Pancreas (tissue), 10 donors: ENCODE results near the gene DCLRE1A. TPM values are rescaled to one million over a fixed set of nuclear protein-coding genes. Genes with fewer than 3 reads are reported as not detected.

Experiments used
- ATAC-seq, 4 donors: fragments of 200-7000 bp; cut with Tn5 transposase; one replicate each; pipeline versions ENCODE4 v1.8.0 to v1.9.1; 2020; ENCODE audit warnings: mild to moderate bottlenecking in 4 of 4, moderate library complexity in 4 of 4
- DNase-seq, 6 donors: peaks; one replicate each; pipeline ENCODE4 v3.0.0-alpha.2; 2020
- FAIRE-seq: peaks from 2 replicates; lab custom pipeline; 2012; peaks lifted over from hg19 to GRCh38; lab: Jason Lieb, UNC
- H3K27ac ChIP-seq, 4 donors: fragments of 200-600 bp; sonication (generic); 1 replicate in 3 of 4; 2 replicates in 1 of 4; pipeline versions ENCODE4 v1.5.0 to v1.8.0; 2020
- H3K27me3 ChIP-seq, 4 donors: fragments of 200-600 bp; one replicate each; pipeline ENCODE4 v1.8.0; 2021
- H3K36me3 ChIP-seq, 3 donors: fragments of 200-600 bp; sonication (generic) in 1 of 3; one replicate each; pipeline versions ENCODE4 v1.5.0 to v1.8.0; 2020 to 2021
- H3K4me1 ChIP-seq, 3 donors: fragments of 200-600 bp; one replicate each; pipeline ENCODE4 v1.8.0; 2021
- H3K4me3 ChIP-seq, 4 donors: fragments of 200-600 bp; sonication (generic) in 2 of 4; one replicate each; pipeline versions ENCODE4 v1.5.0 to v1.8.0; 2020 to 2021
- H3K9me3 ChIP-seq, 4 donors: fragments of 200-600 bp; one replicate each; pipeline ENCODE4 v1.8.0; 2021
- WGBS, 2 donors: extraction: QIAGEN DNeasy Blood & Tissue Kit; methylation state at CpG; one replicate each; pipeline ENCODE4 v1.1.7; 2013; 5-methylcytosine and 5-hydroxymethylcytosine counted together
- intact Hi-C, 3 donors: fragments of 100-400 bp; cut with DNase I; formaldehyde crosslinking; loops; one replicate each; pipeline versions ENCODE4 v1.11.1 to v1.14.2; 2022
- polyA plus RNA-seq, 2 donors: library from polyadenylated mRNA; stranded (reverse); fragments of 200-250 nt; gene quantifications; one replicate each; pipeline ENCODE4 v1.2.3, GENCODE V29; 2013
- total RNA-seq, 6 donors: library from RNA; stranded (reverse); fragmentation: NEBNext Ultra II Directional in 4 of 6; extraction: Animal tissue kit (Norgen Biotek cat#: 25700) in 4 of 6; gene quantifications; one replicate each; pipeline versions ENCODE4 v1.2.1 to v1.2.4, GENCODE V29; 2021 to 2023
- TF ChIP-seq, protein P1 (sequence below), 4 donors: fragments of 200-600 bp; sonication (generic) in 3 of 4; IDR thresholded peaks; one replicate each; pipeline versions ENCODE4 v1.5.0 to v1.8.0; 2021; ENCODE audit warnings: antibody characterized with exemption in 4 of 4
- donor health status: healthy with polysubstance abuse.
- donor health status: DM: no; HTN: no; CAD: no; lungs with moderate emphysema.
- donor health status: DM: no; HTN: no; CAD: no.
- donor health status: control.
- donor health status: control.
- donor health status: Bipolar disorder and iron deficiency.
- donor health status: DM: yes; HTN: yes; CAD: no.
- donor health status: DM: no; HTN: no; CAD: no.
- donor health status: DM: no; HTN: no; CAD: no.
- donor health status: DM: yes; HTN: yes; CAD: no.

DCLRE1A gene
- total and polyA plus RNA-seq, 8 donors = 2.4 to 5.7 (median 4.0) TPM

DNA sequence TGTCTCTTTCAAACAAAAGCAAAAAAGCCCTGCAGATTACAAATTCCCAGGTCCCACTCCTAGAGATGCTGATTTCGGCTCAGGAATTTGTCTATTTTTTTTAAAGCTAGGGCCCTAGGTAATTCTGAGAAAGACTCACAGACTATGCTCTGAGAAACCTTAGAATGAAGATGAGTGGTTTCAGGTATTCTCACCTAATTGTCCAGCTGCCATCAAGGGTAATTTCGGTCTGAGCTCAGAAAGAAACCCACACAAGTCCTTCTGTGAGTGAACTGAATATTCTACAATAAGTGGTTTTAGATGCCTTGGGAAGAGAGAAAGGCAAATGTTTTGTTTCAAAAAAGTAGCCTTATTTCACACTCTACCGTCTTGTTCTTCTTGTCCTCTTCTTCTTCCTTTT is 45.7 kb downstream of the DCLRE1A start:
- H3K36me3 ChIP-seq = no peaks in the 10 kb centered on the region
- no peaks in the 10 kb centered on the region for H3K9me3 ChIP-seq
- H3K27ac ChIP-seq = no peak overlapping the region
- intact Hi-C loops = loop anchor here in 1 of 3 donors (5.0 kb wide), 1 partner anchor 294 kb away; no protein-coding TSS in a partner anchor
- FAIRE-seq (no peak), DNase-seq (no peak), ATAC-seq (no peak)
- TF ChIP-seq, protein P1, sequence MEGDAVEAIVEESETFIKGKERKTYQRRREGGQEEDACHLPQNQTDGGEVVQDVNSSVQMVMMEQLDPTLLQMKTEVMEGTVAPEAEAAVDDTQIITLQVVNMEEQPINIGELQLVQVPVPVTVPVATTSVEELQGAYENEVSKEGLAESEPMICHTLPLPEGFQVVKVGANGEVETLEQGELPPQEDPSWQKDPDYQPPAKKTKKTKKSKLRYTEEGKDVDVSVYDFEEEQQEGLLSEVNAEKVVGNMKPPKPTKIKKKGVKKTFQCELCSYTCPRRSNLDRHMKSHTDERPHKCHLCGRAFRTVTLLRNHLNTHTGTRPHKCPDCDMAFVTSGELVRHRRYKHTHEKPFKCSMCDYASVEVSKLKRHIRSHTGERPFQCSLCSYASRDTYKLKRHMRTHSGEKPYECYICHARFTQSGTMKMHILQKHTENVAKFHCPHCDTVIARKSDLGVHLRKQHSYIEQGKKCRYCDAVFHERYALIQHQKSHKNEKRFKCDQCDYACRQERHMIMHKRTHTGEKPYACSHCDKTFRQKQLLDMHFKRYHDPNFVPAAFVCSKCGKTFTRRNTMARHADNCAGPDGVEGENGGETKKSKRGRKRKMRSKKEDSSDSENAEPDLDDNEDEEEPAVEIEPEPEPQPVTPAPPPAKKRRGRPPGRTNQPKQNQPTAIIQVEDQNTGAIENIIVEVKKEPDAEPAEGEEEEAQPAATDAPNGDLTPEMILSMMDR (IDR thresholded peaks at IDR 0.05) = no peak
- 85 to 89% methylated on average over 3 of the region's 3 CpGs for WGBS, 2 donors
- no peak overlapping the region for H3K4me3 ChIP-seq
- H3K27me3 ChIP-seq = no peaks in the 10 kb centered on the region
- no peaks in the 10 kb centered on the region for H3K4me1 ChIP-seq

GRCh38 chr10:113806503-113806902 is 47.4 kb downstream of the DCLRE1A start:
- no peaks in the 10 kb centered on the region for H3K9me3 ChIP-seq
- FAIRE-seq = no peak
- DNase-seq = no peak
- no peaks in the 10 kb centered on the region for H3K36me3 ChIP-seq
- H3K4me3 ChIP-seq = no peak overlapping the region
- ATAC-seq = no peak
- WGBS, 2 donors = 97 to 99% methylated on average over 4 of the region's 4 CpGs
- H3K4me1 ChIP-seq = no peaks in the 10 kb centered on the region
- no peak overlapping the region for H3K27ac ChIP-seq
- TF ChIP-seq, protein P1 (IDR thresholded peaks at IDR 0.05) = no peak
- H3K27me3 ChIP-seq = no peaks in the 10 kb centered on the region
- intact Hi-C loops = loop anchor here in 1 of 3 donors (5.0 kb wide), 1 partner anchor 296 kb away; no protein-coding TSS in a partner anchor

DNA sequence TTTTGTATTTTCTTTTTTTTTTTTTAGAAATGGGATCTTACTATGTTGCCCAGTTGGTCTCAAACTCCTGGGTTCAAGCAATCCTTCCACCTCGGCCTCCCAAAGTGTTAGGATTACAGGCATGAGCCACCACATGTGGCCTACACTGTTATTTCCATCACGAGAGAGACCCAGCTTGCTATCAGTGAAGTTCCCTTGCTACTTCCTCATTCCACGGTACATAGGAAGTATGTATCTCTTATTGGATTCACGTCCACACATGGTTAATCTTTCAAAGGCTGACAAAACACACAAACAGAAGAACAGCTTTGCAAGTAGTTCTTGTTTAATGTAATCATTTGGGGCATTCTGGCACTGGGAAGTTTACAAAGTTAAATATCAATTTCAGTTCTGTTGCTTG is 50.9 kb downstream of the DCLRE1A start:
- no peak for DNase-seq
- Histone ChIP-seq H3K9me3 (no peaks in the 10 kb centered on the region), H3K4me1 (no peaks in the 10 kb centered on the region), H3K36me3 (no peaks in the 10 kb centered on the region), H3K27ac (peak overlapping the region in 2 of 4 donors; percentile 4 to 33), H3K27me3 (no peaks in the 10 kb centered on the region), H3K4me3 (no peak overlapping the region)
- 41 to 42% methylated on average over 4 of the region's 4 CpGs for WGBS, 2 donors
- no peak for FAIRE-seq
- ATAC-seq = peak in 3 of 4 donors; percentile 45 to 54 (median 45)
- TF ChIP-seq, protein P1 (IDR thresholded peaks at IDR 0.05) = no peak
- intact Hi-C loops = loop anchor here in 1 of 3 donors (5.0 kb wide), 1 partner anchor 294 kb away; no protein-coding TSS in a partner anchor

DNA sequence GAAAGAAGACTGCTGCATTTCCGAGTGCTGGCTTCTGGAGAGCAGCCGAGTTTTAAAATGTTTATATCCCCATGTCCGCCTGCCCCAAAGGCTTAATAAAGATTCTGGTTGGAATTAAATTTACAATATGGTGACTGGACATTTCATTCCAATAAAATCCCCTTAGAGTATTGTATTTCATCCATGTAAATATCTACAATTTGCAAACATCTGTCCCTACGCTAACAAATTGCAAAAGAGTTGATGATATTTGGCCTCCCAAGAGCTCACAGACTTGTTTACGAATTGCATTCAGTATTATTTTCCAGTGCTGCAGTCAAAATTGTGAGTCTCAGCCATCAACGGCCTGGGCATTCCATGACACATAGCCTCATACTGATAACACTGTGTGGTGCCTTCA is 52.3 kb downstream of the DCLRE1A start:
- H3K27me3 ChIP-seq = no peaks in the 10 kb centered on the region
- no peak overlapping the region for H3K4me3 ChIP-seq
- H3K36me3 ChIP-seq = no peaks in the 10 kb centered on the region
- no peaks in the 10 kb centered on the region for H3K9me3 ChIP-seq
- intact Hi-C loops = loop anchor here in 1 of 3 donors (5.0 kb wide), 1 partner anchor 296 kb away; no protein-coding TSS in a partner anchor
- WGBS, 2 donors = 85 to 90% methylated on average over 6 of the region's 6 CpGs
- FAIRE-seq = no peak
- ATAC-seq = no peak
- TF ChIP-seq, protein P1 (IDR thresholded peaks at IDR 0.05) = no peak
- H3K4me1 ChIP-seq = no peaks in the 10 kb centered on the region
- DNase-seq = no peak
- no peak overlapping the region for H3K27ac ChIP-seq

DNA sequence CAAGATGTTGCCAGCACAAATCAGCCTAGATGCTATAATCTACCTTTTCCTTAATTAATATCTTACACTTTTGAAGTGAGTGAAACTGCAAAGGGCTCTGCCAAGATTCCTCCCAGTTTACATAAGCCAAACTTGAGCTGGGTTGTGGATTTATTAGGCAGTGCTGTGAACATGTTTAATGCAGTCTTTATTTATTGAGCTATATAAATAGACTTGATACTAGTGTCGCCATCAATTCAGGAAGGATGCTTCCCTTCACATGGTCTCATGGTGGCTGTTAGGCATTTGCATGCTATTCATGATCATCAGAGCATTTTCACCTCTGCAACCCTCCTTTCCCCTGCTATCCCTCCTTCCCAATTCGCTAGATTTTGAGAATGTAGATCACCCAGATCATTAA is 62.2 kb downstream of the DCLRE1A start:
- intact Hi-C loops = no loop called here
- no peaks in the 10 kb centered on the region for H3K9me3 ChIP-seq
- no peaks in the 10 kb centered on the region for H3K27me3 ChIP-seq
- no peak for FAIRE-seq
- ATAC-seq = no peak
- H3K4me3 ChIP-seq = no peak overlapping the region
- DNase-seq = no peak
- H3K4me1 ChIP-seq = peaks cover 0 to 6% (median 0%) of the 10 kb centered on the region in 3 donors
- TF ChIP-seq, protein P1 (IDR thresholded peaks at IDR 0.05) = no peak
- no peak overlapping the region for H3K27ac ChIP-seq
- no peaks in the 10 kb centered on the region for H3K36me3 ChIP-seq
- 78 to 86% methylated on average over 2 of the region's 2 CpGs for whole genome bisulfite sequencing, 2 donors
